Cardiac fibroblast (primary cell): ENCODE data around the gene OPCML.

Experiments used
- DNase-seq, 2 donors: peaks; one replicate each; pipeline versions ENCODE4 v3.0.0 to v3.0.0-alpha.2; 2010; ENCODE audit warnings: low read depth in 2 of 2
- H3K4me3 ChIP-seq, 2 donors: replicated peaks in 1 of 2; 1 replicate in 1 of 2; 2 replicates in 1 of 2; pipeline ENCODE4 v1.5.1; 2011; ENCODE audit warnings: low read depth in 2 of 2, low read length in 2 of 2, mild to moderate bottlenecking in 2 of 2, moderate library complexity in 1 of 2
- CTCF ChIP-seq: IDR thresholded peaks from one replicate; pipeline ENCODE4 v1.5.1; 2011; ENCODE audit warnings: low read depth, mild to moderate bottlenecking, low read length, inconsistent platforms

OPCML gene

GRCh38 chr11:133531971-133532651 is at the start of gene OPCML:
OPCML (minus strand) TSS chr11:133532501.
- TF ChIP-seq CTCF = no peak
- H3K4me3 ChIP-seq = no peak within 1 kb of the TSS
- DNase-seq = no peak

GRCh38 chr11:133581091-133581490 is 48.8 kb upstream of the OPCML start:
- no peak overlapping the region for H3K4me3 ChIP-seq
- DNase-seq = no peak
- no peak for TF ChIP-seq CTCF

DNA sequence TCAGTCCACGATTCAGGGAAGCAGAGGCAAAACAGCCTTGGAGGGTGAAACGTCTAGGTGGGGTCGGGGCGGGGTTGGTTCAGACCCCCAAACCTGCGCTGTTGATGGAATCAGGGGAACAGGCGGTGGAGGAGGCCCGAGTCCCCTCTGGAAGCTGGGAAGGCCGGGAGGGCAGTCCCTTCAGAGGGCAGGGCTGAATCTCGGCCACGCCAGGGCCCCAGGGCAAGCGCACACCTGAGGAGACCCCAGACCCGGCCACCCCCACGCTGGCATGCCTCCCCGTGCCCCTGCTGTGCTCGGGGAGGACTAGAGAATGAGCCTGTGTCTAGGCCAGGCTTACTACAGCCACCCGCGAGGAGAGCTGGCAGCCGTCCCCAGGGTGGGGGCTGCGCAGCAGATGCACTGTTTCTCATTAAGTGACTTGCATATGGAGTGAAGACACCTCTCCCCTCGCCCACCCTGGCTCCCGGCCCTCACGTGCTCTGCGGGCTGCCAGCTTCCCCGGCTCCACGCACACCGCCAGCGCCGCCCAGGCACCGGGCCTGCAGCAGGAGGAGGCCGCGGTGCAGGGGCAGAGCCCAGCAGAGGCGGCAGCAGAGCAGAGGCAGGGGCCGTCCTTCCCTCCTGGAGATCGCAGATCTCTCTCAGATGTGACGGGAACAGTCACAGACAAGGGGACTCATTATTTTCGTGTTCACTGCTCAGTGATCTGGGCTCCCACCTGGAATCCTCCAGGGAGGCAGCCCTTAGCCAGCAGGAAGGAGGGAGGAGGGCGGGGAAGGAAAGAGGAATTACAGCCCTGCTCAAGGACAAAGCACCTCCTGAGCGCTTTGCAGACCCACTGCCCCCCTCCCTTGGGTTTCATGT is 47.1 kb upstream of the OPCML start:
- DNase-seq = no peak
- H3K4me3 ChIP-seq = no peak overlapping the region
- no peak for TF ChIP-seq CTCF

GRCh38 chr11:133577403-133577802 is 45.1 kb upstream of the OPCML start:
- TF ChIP-seq CTCF = no peak

GRCh38 chr11:133576351-133576750 is 44.0 kb upstream of the OPCML start:
- no peak for DNase-seq
- no peak overlapping the region for H3K4me3 ChIP-seq
- TF ChIP-seq CTCF = no peak

More at GRCh38 chr11:133577403-133577802, 45.1 kb upstream of the OPCML start:
- no peak overlapping the region for H3K4me3 ChIP-seq
- no peak for DNase-seq

GRCh38 chr11:133573081-133573480 is 40.8 kb upstream of the OPCML start:
- TF ChIP-seq CTCF = no peak
- no peak for DNase-seq

More at GRCh38 chr11:133573081-133573480, 40.8 kb upstream of the OPCML start:
- H3K4me3 ChIP-seq = no peak overlapping the region
